Measurements from ENCODE around the gene IGLON5. TPM values are rescaled to one million over a fixed set of nuclear protein-coding genes. Genes with fewer than 3 reads are reported as not detected.

Gene IGLON5
- total RNA-seq, 4 donors from 2014 or later, result 0.27 TPM; not detected in 3

DNA sequence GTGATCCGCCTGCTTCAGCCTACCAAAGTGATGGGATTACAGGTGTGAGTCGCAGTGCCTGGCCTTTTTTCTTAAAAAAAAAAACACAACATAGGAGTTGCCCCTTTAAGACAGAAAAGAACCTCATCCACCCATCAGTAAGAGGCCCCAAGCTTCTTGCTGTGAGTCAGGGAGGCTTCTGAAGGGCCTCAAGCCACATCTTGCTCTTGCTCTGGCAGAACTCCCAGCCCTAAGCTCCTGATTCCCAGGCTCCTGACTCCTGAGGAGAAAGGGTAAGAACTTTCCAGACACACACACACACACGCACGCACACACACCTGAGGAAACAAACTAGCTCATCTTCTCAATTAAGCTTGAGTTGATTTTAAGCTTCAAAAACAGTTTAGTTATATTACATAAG lies 47.9 kb downstream of the IGLON5 start:
- H3K4me3 ChIP-seq (ENCODE audit: low read depth, poor library complexity, severe bottlenecking), result no peak overlapping the region
- WGBS, 2 donors, result 71 to 82% methylated on average over 4 of the region's 4 CpGs
- no peak for DNase-seq (ENCODE audit: low spot score in 2 of 2)
- intact Hi-C loops (cut with DNase I; ENCODE audit: low total_unique reads), result no loop called here
- TF ChIP-seq, protein P1, sequence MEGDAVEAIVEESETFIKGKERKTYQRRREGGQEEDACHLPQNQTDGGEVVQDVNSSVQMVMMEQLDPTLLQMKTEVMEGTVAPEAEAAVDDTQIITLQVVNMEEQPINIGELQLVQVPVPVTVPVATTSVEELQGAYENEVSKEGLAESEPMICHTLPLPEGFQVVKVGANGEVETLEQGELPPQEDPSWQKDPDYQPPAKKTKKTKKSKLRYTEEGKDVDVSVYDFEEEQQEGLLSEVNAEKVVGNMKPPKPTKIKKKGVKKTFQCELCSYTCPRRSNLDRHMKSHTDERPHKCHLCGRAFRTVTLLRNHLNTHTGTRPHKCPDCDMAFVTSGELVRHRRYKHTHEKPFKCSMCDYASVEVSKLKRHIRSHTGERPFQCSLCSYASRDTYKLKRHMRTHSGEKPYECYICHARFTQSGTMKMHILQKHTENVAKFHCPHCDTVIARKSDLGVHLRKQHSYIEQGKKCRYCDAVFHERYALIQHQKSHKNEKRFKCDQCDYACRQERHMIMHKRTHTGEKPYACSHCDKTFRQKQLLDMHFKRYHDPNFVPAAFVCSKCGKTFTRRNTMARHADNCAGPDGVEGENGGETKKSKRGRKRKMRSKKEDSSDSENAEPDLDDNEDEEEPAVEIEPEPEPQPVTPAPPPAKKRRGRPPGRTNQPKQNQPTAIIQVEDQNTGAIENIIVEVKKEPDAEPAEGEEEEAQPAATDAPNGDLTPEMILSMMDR (IDR thresholded peaks at IDR 0.05), result no peak
- TF ChIP-seq POLR2A (IDR thresholded peaks at IDR 0.05), result no peak

DNA sequence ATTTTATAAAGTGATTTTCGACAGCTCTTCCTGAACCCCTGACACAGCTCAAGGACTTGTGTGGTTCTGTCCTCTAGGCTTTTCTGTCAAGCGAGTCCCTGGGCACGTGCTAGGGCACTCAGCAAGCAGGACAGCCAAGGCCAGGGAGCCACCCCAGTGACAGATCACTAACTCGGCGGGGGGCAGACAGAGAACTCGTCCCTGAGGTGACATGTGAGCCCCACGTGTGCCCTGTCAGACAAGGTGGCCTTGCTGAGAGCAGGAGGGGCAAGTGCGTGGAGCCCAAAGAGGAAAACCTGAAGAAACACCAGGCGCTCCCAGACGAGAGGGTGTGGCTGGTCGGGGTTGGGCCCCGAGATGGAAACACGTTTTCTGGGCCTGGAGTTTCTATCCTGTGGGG lies 49.8 kb downstream of the IGLON5 start:
- TF ChIP-seq, protein P1 (IDR thresholded peaks at IDR 0.05), result no peak
- TF ChIP-seq POLR2A (IDR thresholded peaks at IDR 0.05), result no peak
- no peak for DNase-seq (ENCODE audit: low spot score in 2 of 2)
- intact Hi-C loops (cut with DNase I; ENCODE audit: low total_unique reads), result no loop called here
- no peak overlapping the region for H3K4me3 ChIP-seq (ENCODE audit: low read depth, poor library complexity, severe bottlenecking)
- 89 to 90% methylated on average over 13 of the region's 13 CpGs for WGBS, 2 donors

GRCh38 chr19:51364200-51365106 lies 53.0 kb downstream of the IGLON5 start:
- no peak for DNase-seq (ENCODE audit: low spot score in 2 of 2)
- WGBS, 2 donors, result 77 to 80% methylated on average over 15 of the region's 15 CpGs
- TF ChIP-seq, protein P1 (IDR thresholded peaks at IDR 0.05), result no peak
- TF ChIP-seq POLR2A (IDR thresholded peaks at IDR 0.05), result no peak
- intact Hi-C loops (cut with DNase I; ENCODE audit: low total_unique reads), result no loop called here
- H3K4me3 ChIP-seq (ENCODE audit: low read depth, poor library complexity, severe bottlenecking), result no peak overlapping the region

DNA sequence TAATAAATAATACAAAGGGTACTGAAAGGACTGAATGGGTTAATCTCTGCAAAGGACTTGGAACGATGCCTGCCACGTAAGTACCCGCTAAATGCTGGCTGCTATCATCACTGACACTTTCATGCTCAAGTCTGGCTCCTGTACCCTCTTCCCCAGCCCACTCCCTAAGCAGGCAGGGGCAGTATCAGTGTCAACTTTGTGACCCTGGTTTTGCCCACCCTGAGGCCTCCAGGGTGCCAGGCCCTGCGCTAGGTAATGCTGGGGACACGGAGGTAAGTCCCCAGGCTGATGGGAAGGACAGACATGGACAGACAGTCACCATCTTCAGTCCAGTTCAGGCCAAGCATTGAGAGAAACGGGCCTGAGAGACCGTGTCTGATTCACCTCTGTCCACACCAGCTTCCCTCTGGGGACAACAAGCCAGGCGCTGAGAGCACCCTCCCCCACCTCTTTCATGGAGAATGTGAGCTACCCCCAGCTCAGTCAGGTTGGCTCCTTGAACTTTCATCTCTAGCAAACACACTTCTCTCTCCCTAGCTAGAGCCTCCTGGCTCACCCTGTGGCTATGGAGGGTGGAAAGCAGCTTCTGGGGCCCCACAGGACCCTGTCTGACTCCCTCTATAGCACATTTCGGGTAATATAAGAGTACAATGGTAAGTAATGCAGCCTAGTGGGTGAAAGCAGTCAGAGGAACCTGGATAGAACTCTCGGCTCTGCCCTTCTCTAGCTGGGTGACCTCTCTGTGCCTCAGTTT lies 53.9 kb downstream of the IGLON5 start:
- 14% methylated on average over 10 of the region's 10 CpGs for WGBS, 2 donors
- no peak for DNase-seq (ENCODE audit: low spot score in 2 of 2)
- intact Hi-C loops (cut with DNase I; ENCODE audit: low total_unique reads), result no loop called here
- H3K4me3 ChIP-seq (ENCODE audit: low read depth, poor library complexity, severe bottlenecking), result peak overlapping the region; percentile 60
- TF ChIP-seq, protein P1 (IDR thresholded peaks at IDR 0.05), result no peak
- TF ChIP-seq POLR2A (IDR thresholded peaks at IDR 0.05), result no peak

- TF ChIP-seq POLR2A (IDR thresholded peaks at IDR 0.05), result no peak
- TF ChIP-seq, protein P1 (IDR thresholded peaks at IDR 0.05), result no peak
- peak within 1 kb of the TSS; percentile 60 for H3K4me3 ChIP-seq (ENCODE audit: low read depth, poor library complexity, severe bottlenecking)
- intact Hi-C loops (cut with DNase I; ENCODE audit: low total_unique reads), result no loop called here
- WGBS, 2 donors, result 0 to 2% methylated on average over 16 to 27 of the region's 27 CpGs
- DNase-seq (ENCODE audit: low spot score in 2 of 2), result no peak
These were observed 54.5 kb downstream of the IGLON5 start, which contains the start of gene ETFB for GRCh38 chr19:51365965-51366388. Gene ETFB, minus strand, starts transcription at chr19:51366388. Its CDS starts 62 bp downstream, at chr19:51366326.
